ENCODE data around the gene ZFYVE21.

GRCh38 chr14:103696070-103696402, 19.6 kb upstream of the ZFYVE21 start:
- TF ChIP-seq CTCF (IDR thresholded peaks at IDR 0.05) (no peak), POLR2A (IDR thresholded peaks at IDR 0.05) (no peak), EP300 (IDR thresholded peaks at IDR 0.05) (no peak), POLR2AphosphoS5 (IDR thresholded peaks at IDR 0.05) (no peak)

All from gastroesophageal sphincter (tissue), 3 donors.